Breast epithelium (tissue), 4 donors: Measurements from ENCODE around the gene SEPTIN11. TPM values are rescaled to one million over a fixed set of nuclear protein-coding genes. Genes with fewer than 3 reads are reported as not detected.

Experiments
- DNase-seq, 2 donors: peaks; one replicate each; pipeline ENCODE4 v3.0.0-alpha.2; 2019; ENCODE audit warnings: low spot score in 2 of 2
- H3K27ac ChIP-seq, 2 donors: fragments of 200-600 bp; sonication (generic) in 1 of 2; one replicate each; pipeline ENCODE4 v1.5.1; 2016 to 2019; ENCODE audit warnings: mild to moderate bottlenecking in 1 of 2
- H3K27me3 ChIP-seq, 2 donors: fragments of 200-600 bp; sonication (generic) in 1 of 2; one replicate each; pipeline versions ENCODE4 v1.5.1 to v1.6.0; 2017 to 2019; ENCODE audit warnings: control low read depth in 1 of 2, mild to moderate bottlenecking in 1 of 2
- H3K36me3 ChIP-seq: fragments of 200-600 bp; one replicate; pipeline ENCODE4 v1.5.1; 2019
- H3K4me1 ChIP-seq, 2 donors: fragments of 200-600 bp; sonication (generic); one replicate each; pipeline ENCODE4 v1.5.1; 2016 to 2019; ENCODE audit warnings: control low read depth in 1 of 2
- H3K4me3 ChIP-seq, 3 donors: fragments of 200-600 bp; sonication (generic); 1 replicate in 2 of 3; 2 replicates in 1 of 3; pipeline ENCODE4 v1.5.1; 2016 to 2019; ENCODE audit warnings: mild to moderate bottlenecking in 3 of 3, moderate library complexity in 2 of 3
- H3K9me3 ChIP-seq, 2 donors: fragments of 200-600 bp; sonication (generic) in 1 of 2; one replicate each; pipeline ENCODE4 v1.5.1; 2016 to 2019; ENCODE audit warnings: control low read depth in 1 of 2
- CTCF ChIP-seq, 3 donors: fragments of 450-650 bp; IDR thresholded peaks; one replicate each; pipeline ENCODE4 v1.5.1; 2016 to 2017; ENCODE audit warnings: antibody characterized with exemption in 3 of 3, mild to moderate bottlenecking in 3 of 3, moderate library complexity in 3 of 3
- POLR2A ChIP-seq: fragments of 450-650 bp; IDR thresholded peaks from one replicate; pipeline ENCODE4 v1.6.1; 2016; ENCODE audit warnings: antibody characterized with exemption, mild to moderate bottlenecking, moderate library complexity
- POLR2AphosphoS5 ChIP-seq, 3 donors: sonication (generic); formaldehyde crosslinking; IDR thresholded peaks; one replicate each; pipeline ENCODE4 v1.6.1; 2017; ENCODE audit warnings: antibody characterized with exemption in 3 of 3
- intact Hi-C: fragments of 100-400 bp; cut with DNase I; formaldehyde crosslinking; loops from one replicate; pipeline ENCODE4 v1.15.1; 2023; ENCODE audit warnings: low total_unique reads
- total RNA-seq, 3 donors: library from RNA; depleted of rRNA; stranded (reverse); fragments of >200 nt; gene quantifications; one replicate each; pipeline ENCODE4 v1.1.0, GENCODE V29; 2016

SEPTIN11 gene
- total RNA-seq, 3 donors from 2014 or later = 78.6 to 362 (median 329) TPM

- no peak overlapping the region for H3K4me3 ChIP-seq
- no peak for DNase-seq
- H3K27ac ChIP-seq = no peak overlapping the region
- intact Hi-C loops = no loop called here
- TF ChIP-seq POLR2A (no peak), CTCF (IDR thresholded peaks at IDR 0.05) (no peak), POLR2AphosphoS5 (IDR thresholded peaks at IDR 0.05) (no peak)
- no peaks in the 10 kb centered on the region for H3K4me1 ChIP-seq
- H3K9me3 ChIP-seq = no peaks in the 10 kb centered on the region
- no peaks in the 10 kb centered on the region for H3K27me3 ChIP-seq
- H3K36me3 ChIP-seq = no peaks in the 10 kb centered on the region
Observed at GRCh38 chr4:76998251-76998901, 48.8 kb downstream of the SEPTIN11 start.

Other genes with a start within 250 kb of the SEPTIN11 start
- 1 to 10 TPM in 2 of 3 donors, not detected in 1; 2.9 to 5.3 TPM for gene SOWAHB, start 51.6 kb upstream of the SEPTIN11 start, total RNA-seq
- 100 to 1,000 TPM; 267 to 346 (median 271) TPM for gene CCNI, start 126.2 kb downstream of the SEPTIN11 start, total RNA-seq
- 100 to 1,000 TPM in 2 of 3 donors, 10 to 100 TPM in 1; 74.1 to 111 (median 107) TPM for gene CCNG2, start 207.5 kb downstream of the SEPTIN11 start, total RNA-seq